ENCODE data around the gene DUSP3. TPM values are rescaled to one million over a fixed set of nuclear protein-coding genes. Genes with fewer than 3 reads are reported as not detected.

Gene DUSP3
- total RNA-seq, 4 donors from 2014 or later: 38.6 to 50.1 (median 41.2) TPM

- 94 to 100% methylated on average over 2 of the region's 2 CpGs for WGBS, 2 donors
- no peak for DNase-seq (ENCODE audit: low spot score in 2 of 2)
- Histone ChIP-seq H3K36me3 (no peaks in the 10 kb centered on the region), H3K4me1 (no peaks in the 10 kb centered on the region), H3K9me3 (no peaks in the 10 kb centered on the region), H3K27me3 (no peaks in the 10 kb centered on the region), H3K4me3 (no peak overlapping the region), H3K27ac (no peak overlapping the region)
- TF ChIP-seq POLR2A (IDR thresholded peaks at IDR 0.05) (no peak), CTCF (IDR thresholded peaks at IDR 0.05) (no peak), EP300 (IDR thresholded peaks at IDR 0.05) (no peak)
Measured at GRCh38 chr17:43732958-43733357, 45.8 kb downstream of the DUSP3 start.

- no peak for DNase-seq (ENCODE audit: low spot score in 2 of 2)
- Histone ChIP-seq H3K4me3 (no peak overlapping the region), H3K27me3 (no peaks in the 10 kb centered on the region), H3K9me3 (no peaks in the 10 kb centered on the region), H3K27ac (no peak overlapping the region), H3K4me1 (no peaks in the 10 kb centered on the region), H3K36me3 (no peaks in the 10 kb centered on the region)
- no peak for TF ChIP-seq CTCF (IDR thresholded peaks at IDR 0.05)
- no peak for TF ChIP-seq POLR2A (IDR thresholded peaks at IDR 0.05)
- no peak for TF ChIP-seq EP300 (IDR thresholded peaks at IDR 0.05)
- 71 to 78% methylated on average over 8 of the region's 8 CpGs for WGBS, 2 donors
Measured at GRCh38 chr17:43728081-43728480, 50.7 kb downstream of the DUSP3 start.

GRCh38 chr17:43723697-43724359 lies 54.9 kb downstream of the DUSP3 start:
- Histone ChIP-seq H3K4me1 (peaks cover 0 to 8% (median 0%) of the 10 kb centered on the region in 4 donors), H3K9me3 (no peaks in the 10 kb centered on the region), H3K4me3 (no peak overlapping the region), H3K27me3 (no peaks in the 10 kb centered on the region), H3K36me3 (no peaks in the 10 kb centered on the region), H3K27ac (no peak overlapping the region)
- DNase-seq (ENCODE audit: low spot score in 2 of 2): no peak
- TF ChIP-seq CTCF (IDR thresholded peaks at IDR 0.05) (no peak), EP300 (IDR thresholded peaks at IDR 0.05) (no peak), POLR2A (IDR thresholded peaks at IDR 0.05) (no peak)
- 52 to 64% methylated on average over 6 of the region's 6 CpGs for WGBS, 2 donors

- H3K36me3 ChIP-seq: no peaks in the 10 kb centered on the region
- peaks cover 0 to 8% (median 0%) of the 10 kb centered on the region in 4 donors for H3K4me1 ChIP-seq
- H3K27ac ChIP-seq: no peak overlapping the region
- no peak for DNase-seq (ENCODE audit: low spot score in 2 of 2)
- H3K9me3 ChIP-seq: no peaks in the 10 kb centered on the region
- H3K27me3 ChIP-seq: no peaks in the 10 kb centered on the region
- TF ChIP-seq CTCF (IDR thresholded peaks at IDR 0.05) (no peak), POLR2A (IDR thresholded peaks at IDR 0.05) (no peak), EP300 (IDR thresholded peaks at IDR 0.05) (no peak)
- no peak overlapping the region for H3K4me3 ChIP-seq
- WGBS, 2 donors: 71 to 77% methylated on average over 8 of the region's 8 CpGs
Measured at GRCh38 chr17:43722870-43723665, 55.7 kb downstream of the DUSP3 start.

- no peaks in the 10 kb centered on the region for H3K27me3 ChIP-seq
- no peaks in the 10 kb centered on the region for H3K36me3 ChIP-seq
- TF ChIP-seq CTCF (IDR thresholded peaks at IDR 0.05) (no peak), POLR2A (IDR thresholded peaks at IDR 0.05) (no peak), EP300 (IDR thresholded peaks at IDR 0.05) (no peak)
- no peak for DNase-seq (ENCODE audit: low spot score in 2 of 2)
- H3K27ac ChIP-seq: no peak overlapping the region
- no peak overlapping the region for H3K4me3 ChIP-seq
- peaks cover 0 to 8% (median 0%) of the 10 kb centered on the region in 4 donors for H3K4me1 ChIP-seq
- H3K9me3 ChIP-seq: no peaks in the 10 kb centered on the region
- WGBS, 2 donors: 95 to 96% methylated on average over 3 of the region's 3 CpGs
Measured at GRCh38 chr17:43722269-43722619, 56.5 kb downstream of the DUSP3 start.

All from tibial nerve (tissue), 4 donors.